ENCODE results near the gene PSMG4.

The PSMG4 gene

DNA sequence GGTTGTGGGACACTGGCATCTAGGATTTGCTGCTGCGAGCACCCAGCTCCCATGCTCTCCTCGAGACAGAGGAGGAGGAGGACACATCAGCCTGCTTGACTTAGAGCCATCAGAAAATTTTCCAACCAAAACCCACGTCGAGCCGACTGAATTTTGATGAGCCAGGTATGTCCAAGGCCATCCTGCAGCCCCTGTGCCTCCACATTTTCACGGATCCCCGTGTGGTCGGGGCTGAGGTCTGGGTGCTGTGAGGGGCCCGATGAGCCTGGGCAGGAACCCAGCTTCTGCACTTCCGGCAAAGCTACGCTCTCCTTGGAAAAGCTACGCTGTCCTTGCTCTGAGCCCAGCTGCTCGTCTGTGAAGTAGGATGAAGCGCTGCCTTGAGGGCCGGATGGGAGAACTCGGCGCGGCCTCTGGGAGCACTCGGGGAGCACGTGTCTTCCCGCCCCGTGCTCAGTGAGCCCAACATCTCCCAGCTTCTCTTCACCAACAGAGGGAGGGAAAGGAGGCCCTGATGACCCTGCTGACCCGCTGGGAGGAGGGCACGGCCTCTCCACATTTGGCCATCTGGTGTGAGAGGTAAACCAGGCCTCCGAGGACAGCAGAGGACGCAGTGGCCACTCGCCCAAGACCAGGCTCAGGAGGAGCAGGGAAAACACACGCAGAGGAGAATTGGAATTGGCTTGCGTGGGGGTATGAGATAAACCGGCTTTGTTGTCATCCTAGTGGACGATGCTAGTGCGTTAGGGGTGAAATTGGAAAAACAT, 33.9 kb downstream of the PSMG4 start:
- no peak for DNase-seq

- no peak for DNase-seq
These were observed 34.8 kb downstream of the PSMG4 start for GRCh38 chr6:3293271-3294155.

DNA sequence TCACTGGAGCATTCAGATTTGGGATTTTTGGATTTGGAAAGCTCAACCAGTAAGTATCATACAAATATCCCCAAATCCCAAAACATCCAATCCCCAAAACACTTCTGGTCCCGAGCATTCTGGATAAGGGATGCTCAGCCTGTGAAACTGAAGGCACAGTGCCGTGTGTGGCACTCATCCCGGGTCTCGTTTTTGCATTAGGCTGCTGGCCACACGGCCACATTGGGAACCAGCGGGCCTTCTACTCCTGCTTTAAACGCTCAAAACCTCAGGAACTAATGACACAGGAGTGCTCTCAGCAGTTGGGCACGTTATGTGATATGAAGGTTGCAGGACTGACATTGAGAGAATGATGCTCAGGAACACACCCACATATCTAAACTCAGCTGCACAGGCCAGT, 35.6 kb downstream of the PSMG4 start:
- DNase-seq, result no peak

DNA sequence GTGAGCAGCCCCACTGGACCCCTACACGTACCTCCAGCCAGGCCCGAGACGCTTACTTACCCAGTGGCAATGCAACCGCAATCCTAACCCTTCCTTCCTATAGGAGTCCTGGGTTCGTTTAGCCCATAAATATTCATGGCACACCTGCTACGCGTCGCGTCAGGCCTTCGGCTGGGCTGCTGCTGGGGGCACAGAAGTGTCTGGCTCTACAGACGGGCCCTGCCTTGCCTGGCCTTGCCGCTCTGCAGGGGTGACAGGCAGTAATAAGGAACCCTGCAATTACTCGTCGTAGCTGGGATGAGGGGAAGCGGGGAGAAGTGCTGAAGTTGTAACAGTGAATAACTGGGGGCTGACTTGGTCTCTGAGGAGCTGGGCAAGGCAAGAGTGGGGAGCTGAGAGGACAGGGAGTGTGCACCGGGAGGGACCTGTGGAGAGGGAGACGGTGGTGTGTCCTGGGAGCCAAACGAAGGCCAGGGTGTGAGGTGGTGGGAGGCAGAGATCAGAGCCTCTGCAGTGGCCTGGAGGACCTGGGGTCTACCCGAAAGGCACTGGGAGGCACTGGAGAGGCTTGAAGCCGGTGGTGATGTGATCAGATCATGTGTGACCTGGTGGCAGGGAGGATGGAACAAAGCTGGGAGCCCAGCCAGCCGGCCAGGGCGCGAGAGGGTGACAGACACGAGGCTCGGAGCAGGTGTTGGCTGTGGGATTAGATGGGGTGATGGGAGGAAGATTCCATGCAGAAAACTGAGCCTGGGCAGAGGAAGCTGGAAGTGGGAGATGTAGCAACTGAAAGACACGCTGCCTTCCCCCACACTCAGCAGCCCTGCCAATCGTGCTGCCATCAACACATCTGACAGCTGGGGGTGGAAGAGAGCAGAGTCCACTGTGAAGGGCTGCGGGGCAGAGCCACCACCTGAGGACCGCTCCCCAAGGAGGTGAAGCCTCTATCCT, 36.4 kb downstream of the PSMG4 start:
- DNase-seq, result no peak

DNA sequence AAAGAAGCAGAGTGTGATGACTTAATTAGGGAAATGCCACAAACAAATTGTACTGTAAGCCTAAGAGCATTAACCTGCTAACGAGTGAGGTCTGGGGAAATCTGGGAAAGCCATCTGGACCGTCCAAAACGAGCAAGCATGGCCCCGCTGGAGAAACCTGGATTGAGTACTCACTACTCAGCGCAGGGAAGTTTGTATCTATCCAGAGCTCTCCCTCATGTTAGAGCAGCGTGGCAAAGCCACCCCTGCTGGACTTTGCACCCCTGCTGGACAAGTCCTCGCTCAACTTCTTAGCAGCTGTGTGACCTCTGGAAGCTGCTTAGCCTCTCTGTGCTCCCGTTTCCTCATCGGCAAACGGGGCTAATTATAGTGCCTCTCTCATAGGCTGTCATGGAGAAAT, 37.3 kb downstream of the PSMG4 start:
- DNase-seq, result no peak

DNA sequence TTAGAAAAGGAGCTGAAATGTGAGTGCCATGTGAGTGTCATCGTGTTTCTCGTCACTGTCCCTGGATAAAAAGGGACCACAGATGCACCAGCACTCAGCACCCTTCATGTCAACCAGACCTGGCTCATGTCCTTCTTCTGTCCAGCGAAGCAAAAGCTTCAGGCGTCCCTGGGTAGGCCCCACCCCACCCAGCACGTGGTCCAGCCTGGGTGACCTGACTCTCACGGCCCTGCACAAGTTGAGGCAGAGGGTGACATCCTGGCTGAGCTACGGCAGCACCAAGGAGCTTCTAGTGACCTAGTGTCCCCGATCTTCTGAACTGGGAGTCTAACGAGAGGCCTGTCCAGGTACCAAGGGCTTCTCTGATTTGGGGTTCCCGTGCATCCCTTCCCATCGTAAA, 37.8 kb downstream of the PSMG4 start:
- no peak for DNase-seq

DNA sequence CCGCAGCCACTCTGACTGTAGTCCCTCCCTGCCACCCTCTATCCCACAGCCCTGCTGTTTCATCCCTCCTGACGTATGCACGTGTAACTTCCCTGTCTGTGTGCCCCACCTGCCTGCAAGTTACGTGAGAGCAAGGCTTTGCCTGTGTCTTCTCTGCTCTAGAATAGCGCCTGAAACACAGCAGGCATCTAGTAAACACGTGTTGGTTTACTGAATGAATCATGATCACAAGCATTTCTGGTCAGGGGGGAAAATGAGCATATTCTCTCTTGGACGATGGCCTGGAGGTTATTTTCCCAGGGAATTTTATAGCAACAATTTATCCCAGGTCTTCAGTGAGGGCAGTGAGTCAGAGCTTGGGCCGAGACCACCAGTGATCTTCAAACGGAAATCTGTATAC, 38.3 kb downstream of the PSMG4 start:
- no peak for DNase-seq

GRCh38 chr6:3297909-3298308, 39.2 kb downstream of the PSMG4 start:
- DNase-seq, result no peak

GRCh38 chr6:3299221-3299620, 40.5 kb downstream of the PSMG4 start:
- DNase-seq, result no peak

GRCh38 chr6:3301506-3301905, 42.8 kb downstream of the PSMG4 start:
- no peak for DNase-seq

DNA sequence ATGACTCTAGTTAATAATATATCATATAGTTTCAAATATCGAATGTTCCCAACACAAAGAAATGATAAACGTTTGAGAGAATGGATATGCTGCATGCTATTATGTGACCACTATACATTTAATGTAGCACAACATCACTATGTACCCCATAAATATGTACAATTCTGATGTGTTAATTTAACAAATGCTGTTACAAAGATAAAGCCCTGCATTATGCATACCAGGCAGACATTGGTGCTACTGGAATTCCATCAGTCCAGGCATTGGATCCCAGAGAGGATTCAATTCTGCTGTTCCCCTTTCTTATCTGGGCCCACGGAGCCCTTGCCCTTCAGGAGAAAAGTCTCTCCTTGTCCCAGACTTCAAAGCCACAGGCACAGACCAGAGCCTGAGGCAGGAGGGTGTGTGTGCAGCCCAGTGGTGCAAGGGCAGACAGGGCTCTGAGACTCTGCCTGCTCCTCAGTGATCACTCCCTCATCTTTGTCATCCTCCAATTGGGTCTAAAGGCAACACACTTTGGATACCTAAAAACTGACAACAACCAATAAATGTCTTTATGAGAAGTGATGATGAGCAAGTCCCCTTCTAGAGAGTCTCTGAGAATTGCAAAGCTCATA, 45.2 kb downstream of the PSMG4 start:
- DNase-seq, result no peak

DNA sequence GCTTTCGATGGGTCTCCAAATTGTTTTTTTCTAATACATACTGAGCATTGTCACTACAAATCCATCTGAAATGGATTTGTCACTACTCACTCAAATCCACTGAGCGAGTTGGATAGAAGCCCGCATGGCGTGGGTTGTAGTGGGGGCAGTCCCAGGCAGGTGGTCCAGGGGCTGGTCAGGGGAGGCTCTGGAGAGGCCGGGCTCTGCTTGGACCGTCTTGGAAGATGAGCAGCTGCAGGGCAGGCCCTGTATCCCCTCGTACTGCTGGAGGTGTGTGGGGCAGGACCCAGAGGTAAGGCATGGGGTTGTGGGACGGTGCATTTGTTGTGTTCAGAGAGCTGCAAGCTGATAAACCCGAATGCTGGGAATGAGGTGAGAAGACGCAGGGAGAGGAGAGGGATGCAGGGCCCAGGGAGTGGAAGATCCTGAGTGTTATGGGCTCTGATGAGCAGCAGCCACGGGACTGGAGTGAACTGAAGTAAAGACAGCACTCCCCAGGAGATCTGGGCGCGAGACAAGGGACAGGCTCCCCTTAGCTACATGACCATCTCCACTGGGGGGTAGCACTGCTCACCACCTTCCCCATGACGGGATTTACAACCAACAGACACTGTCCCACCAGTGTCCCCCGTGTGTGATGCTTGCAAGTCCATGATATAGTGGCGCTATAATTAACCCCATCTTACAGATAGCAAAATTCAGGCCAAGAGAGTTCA, 45.9 kb downstream of the PSMG4 start:
- no peak for DNase-seq

DNA sequence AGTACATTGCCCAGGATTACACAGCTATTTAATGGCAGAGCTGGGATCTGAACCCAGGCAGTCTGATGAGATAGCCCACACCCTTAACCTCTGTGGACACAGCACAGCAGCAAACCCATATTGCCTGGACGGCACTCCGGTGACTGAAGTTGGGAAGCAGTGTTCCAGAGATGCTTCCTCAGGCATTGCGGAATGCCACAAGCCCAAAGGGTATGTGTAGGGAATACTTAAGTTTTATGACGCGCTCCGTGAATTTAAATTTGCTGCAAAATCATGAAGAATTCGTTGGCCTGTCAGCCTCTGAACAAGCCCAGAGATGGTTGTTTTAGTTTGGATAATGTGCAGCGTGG, 46.4 kb downstream of the PSMG4 start:
- no peak for DNase-seq

DNA sequence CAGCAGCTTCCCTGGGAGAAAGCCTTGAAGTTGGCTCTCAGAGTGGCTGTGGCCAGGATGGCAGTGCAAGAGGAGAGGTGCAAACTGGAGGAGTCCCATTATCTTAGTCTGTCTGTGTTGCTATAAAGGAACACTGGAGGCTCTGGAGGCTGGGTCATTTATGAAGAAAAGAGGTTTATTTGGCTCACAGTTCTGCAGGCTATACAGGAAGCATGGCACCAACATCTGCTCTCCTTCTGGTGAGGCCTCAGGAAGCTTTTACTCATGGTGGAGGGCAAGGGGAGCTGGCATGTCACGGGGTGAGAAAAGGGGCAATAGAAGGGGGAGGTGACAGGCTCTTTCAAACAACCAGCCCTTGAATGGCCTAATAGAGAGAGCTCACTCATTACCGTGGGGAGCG, 47.1 kb downstream of the PSMG4 start:
- no peak for DNase-seq

DNA sequence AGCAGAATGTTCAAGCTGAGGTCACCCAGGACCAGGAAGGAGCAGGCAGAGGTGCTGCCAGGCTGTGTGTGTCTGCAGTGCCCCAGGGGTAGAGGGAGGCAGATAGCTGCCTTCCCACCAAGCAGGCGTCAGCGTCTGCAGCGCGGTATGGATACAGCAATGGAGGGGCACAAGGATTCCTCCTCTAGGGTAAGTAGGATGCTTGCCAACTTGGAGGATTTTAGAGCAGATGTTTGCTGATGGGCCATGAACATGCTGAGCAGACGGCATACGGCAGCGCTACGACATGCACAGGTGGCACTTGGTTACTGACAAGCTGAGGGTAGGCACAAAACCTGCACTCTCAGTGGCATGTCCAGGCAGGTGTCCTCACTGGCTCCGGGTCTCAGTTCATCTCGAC, 48.1 kb downstream of the PSMG4 start:
- no peak for DNase-seq

- DNase-seq, result no peak
These were observed 48.7 kb downstream of the PSMG4 start for GRCh38 chr6:3307436-3307835.

DNA sequence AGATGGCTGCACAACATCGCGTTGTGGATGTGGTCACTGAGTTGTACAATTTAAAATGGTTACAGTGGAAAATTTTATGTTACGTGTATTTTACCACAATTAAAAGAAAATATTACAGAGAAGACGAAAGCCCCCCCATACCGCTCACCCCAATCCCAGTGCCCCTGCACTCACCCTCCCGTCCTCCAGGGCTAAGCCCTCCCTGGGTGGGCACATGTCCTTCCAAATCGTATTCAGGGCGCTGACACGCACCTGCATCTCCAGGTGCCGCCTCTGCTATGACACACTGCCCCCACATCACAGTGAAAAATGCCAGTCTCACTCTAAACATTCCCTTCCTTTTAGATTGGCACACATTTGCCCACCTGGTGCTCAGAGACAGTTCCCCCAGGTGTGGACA, 49.4 kb downstream of the PSMG4 start:
- DNase-seq, result no peak

DNA sequence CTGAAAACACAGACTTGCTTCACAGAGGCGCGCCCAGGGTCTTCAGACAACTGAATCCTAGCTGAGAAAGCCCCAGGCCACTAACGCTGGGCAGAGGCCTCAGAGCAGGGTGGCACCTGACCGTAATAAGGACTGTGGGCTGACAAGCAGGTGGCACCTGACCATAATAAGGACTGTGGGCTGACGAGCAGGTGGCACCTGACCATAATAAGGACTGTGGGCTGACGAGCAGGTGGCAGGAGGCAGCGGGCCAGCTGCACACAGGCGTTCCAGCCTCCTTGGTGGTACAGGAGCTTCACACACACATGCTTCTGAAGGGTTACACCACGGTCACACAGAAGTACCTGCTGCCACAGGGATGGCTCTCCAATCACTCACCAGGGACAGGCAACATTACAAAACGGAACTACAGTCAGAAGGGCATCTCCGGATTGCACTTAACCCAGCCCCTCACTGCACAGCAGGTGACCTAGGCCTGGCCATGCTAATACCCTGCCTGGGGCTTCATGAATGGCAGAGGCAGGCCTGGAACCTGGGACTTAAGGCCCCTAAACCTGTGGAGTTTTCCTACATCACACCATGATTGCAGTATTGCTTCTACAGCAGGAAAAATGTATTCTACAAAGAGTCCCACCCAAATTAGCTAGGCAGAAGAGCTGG, 50.8 kb downstream of the PSMG4 start:
- no peak for DNase-seq

- no peak for DNase-seq
These were observed 51.3 kb downstream of the PSMG4 start for GRCh38 chr6:3310051-3310448.

DNA sequence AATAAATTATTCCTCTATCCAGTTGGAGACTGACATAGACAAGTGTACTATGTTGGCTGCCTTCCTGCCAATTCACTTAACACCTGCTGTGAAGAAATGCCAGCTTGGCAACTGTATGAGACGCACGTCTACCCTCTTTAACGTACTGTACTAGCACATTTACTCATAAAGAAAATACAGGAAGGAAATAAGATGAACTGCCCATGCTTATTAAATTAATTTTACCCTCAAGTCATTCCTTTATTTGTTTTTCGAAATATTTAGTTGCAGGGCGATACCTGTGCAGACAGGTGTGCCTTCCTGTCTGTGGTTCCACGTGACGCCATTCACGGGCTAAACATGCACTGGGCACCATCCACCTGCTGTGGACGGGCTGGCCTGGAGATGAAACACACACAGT, 52.0 kb downstream of the PSMG4 start:
- no peak for DNase-seq

- no peak for DNase-seq
These were observed 53.1 kb downstream of the PSMG4 start for GRCh38 chr6:3311826-3312225.
